HL-60 (cell line): ENCODE results near the gene SUOX.

Experiments
- DNase-seq, 2 experiments: peaks; one replicate each; pipeline ENCODE4 v3.0.0-alpha.2; 2010 to 2020; ENCODE audit warnings: low read depth in 1 of 2, low spot score in 1 of 2
- H3K27ac ChIP-seq: fragments of 250-450 bp; sonication (Bioruptor Pico); replicated peaks from 2 replicates; pipeline ENCODE4 v1.5.1; 2020; ENCODE audit warnings: mild to moderate bottlenecking, moderate library complexity
- H3K27me3 ChIP-seq: fragments of 250-450 bp; sonication (Bioruptor Pico); 2 replicates; pipeline ENCODE4 v1.5.1; 2021; ENCODE audit warnings: mild to moderate bottlenecking, moderate library complexity; ENCODE audit not compliant: insufficient read depth, poor library complexity, severe bottlenecking
- H3K4me3 ChIP-seq: replicated peaks from 2 replicates; pipeline ENCODE4 v1.5.1; 2011; ENCODE audit warnings: mild to moderate bottlenecking, control low read depth, low read length; ENCODE audit not compliant: insufficient read depth
- CTCF ChIP-seq: IDR thresholded peaks from one replicate; pipeline ENCODE4 v1.5.1; 2011; ENCODE audit warnings: low read length, control low read depth, inconsistent platforms; ENCODE audit not compliant: insufficient read depth
- GABPA ChIP-seq: IDR thresholded peaks from 2 replicates; pipeline ENCODE4 v1.6.1; 2012; ENCODE audit warnings: low read depth
- POLR2AphosphoS5 ChIP-seq: IDR thresholded peaks from 2 replicates; pipeline ENCODE4 v1.6.1; 2012; ENCODE audit warnings: low read depth
- SPI1 ChIP-seq: IDR thresholded peaks from 2 replicates; pipeline ENCODE4 v1.6.1; 2012; ENCODE audit warnings: low read depth, mild to moderate bottlenecking, borderline replicate concordance
- TF ChIP-seq, protein P1 (sequence below): IDR thresholded peaks from 2 replicates; pipeline ENCODE4 v1.6.1; 2012; ENCODE audit warnings: low read depth; ENCODE audit not compliant: insufficient replicate concordance

Gene SUOX

DNA sequence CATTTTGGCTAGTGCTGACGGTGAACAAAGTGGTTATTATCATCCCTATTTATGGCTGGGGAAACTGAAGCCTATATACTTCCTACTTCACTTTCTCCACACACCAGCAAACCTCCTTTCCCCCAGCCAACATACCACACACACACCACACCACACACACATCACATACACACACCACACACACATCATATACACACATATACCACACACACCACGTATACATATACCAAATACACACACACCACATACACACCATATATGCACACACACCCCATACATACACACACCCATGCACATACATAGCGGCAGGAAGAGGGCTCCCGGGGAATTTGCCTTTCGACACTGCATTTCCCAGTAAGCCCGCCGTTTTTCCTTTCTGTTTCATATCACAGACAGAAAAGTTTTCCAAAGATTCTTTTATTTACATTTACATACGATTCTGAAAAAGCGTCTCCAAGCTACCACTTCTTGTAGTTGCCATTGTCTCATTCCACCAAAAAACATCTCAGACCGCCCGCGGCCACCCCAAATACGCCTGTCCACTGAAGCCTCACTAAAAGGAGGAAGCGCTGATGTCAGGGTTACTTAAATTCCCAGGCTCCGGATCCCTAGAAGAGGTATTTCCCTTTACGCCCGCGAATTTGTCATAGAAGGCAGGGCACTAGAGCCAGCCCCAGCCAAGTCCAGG lies 24.0 kb upstream of the SUOX start:
- peak overlapping the region; percentile 57 for H3K27ac ChIP-seq

GRCh38 chr12:55973599-55974307 lies 23.3 kb upstream of the SUOX start, which contains the start of gene RAB5B:
Gene RAB5B (plus strand): TSS chr12:55974078. CDS start chr12:55986961, 12,883 bp downstream.
- no peak for TF ChIP-seq CTCF
- peak; percentile 83 for TF ChIP-seq POLR2AphosphoS5
- TF ChIP-seq, protein P1, sequence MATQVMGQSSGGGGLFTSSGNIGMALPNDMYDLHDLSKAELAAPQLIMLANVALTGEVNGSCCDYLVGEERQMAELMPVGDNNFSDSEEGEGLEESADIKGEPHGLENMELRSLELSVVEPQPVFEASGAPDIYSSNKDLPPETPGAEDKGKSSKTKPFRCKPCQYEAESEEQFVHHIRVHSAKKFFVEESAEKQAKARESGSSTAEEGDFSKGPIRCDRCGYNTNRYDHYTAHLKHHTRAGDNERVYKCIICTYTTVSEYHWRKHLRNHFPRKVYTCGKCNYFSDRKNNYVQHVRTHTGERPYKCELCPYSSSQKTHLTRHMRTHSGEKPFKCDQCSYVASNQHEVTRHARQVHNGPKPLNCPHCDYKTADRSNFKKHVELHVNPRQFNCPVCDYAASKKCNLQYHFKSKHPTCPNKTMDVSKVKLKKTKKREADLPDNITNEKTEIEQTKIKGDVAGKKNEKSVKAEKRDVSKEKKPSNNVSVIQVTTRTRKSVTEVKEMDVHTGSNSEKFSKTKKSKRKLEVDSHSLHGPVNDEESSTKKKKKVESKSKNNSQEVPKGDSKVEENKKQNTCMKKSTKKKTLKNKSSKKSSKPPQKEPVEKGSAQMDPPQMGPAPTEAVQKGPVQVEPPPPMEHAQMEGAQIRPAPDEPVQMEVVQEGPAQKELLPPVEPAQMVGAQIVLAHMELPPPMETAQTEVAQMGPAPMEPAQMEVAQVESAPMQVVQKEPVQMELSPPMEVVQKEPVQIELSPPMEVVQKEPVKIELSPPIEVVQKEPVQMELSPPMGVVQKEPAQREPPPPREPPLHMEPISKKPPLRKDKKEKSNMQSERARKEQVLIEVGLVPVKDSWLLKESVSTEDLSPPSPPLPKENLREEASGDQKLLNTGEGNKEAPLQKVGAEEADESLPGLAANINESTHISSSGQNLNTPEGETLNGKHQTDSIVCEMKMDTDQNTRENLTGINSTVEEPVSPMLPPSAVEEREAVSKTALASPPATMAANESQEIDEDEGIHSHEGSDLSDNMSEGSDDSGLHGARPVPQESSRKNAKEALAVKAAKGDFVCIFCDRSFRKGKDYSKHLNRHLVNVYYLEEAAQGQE, result no peak
- TF ChIP-seq GABPA, result peak; percentile 46; the same call in 1 of the 2 replicates
- no peak for TF ChIP-seq SPI1
- Histone ChIP-seq H3K27ac (peak within 1 kb of the TSS; percentile 79), H3K27me3 (no peaks in the 10 kb centered on the region), H3K4me3 (peak within 1 kb of the TSS; percentile 99)
- peak; percentile 100 for DNase-seq

More for the DNA sequence above, 24.0 kb upstream of the SUOX start:
- Histone ChIP-seq H3K4me3 (peak overlapping the region; percentile 48), H3K27me3 (no peaks in the 10 kb centered on the region)
- TF ChIP-seq CTCF (no peak), SPI1 (peak; percentile 80)
- DNase-seq, result peak in 1 of 2 experiments; percentile 30

DNA sequence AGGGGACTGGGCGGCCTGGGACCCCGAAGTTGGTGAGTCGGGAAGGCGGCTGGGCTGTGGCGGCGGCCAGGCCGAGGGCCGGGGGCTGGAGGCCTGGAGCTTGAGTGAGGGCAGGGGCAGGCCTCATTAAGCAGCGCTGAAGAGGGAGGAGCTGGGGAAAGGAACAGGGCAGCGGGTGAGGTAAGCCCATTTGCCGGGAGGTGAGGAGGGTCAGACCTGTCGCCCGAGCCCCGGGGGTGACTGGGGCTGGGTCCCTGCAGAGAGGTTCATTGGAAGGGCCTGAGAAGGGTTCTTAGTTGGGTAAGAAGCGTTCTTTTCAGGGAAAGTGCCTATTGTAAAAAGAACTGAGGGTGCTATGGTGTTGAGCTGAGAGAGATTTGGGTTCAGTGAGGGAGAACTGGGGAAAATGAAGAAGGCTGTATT lies 22.8 kb upstream of the SUOX start:
- DNase-seq, result peak; percentile 50 to 66
- peak overlapping the region; percentile 79 for H3K27ac ChIP-seq
- peak overlapping the region; percentile 99 for H3K4me3 ChIP-seq
- no peak for TF ChIP-seq GABPA
- TF ChIP-seq SPI1, result no peak
- TF ChIP-seq, protein P1, result no peak
- no peak for TF ChIP-seq CTCF
- no peak for TF ChIP-seq POLR2AphosphoS5
- H3K27me3 ChIP-seq, result no peaks in the 10 kb centered on the region
